PC-9 (cell line): ENCODE measurements around the gene SPATA1. TPM values are rescaled to one million over a fixed set of nuclear protein-coding genes. Genes with fewer than 3 reads are reported as not detected.

Source experiments
- BruUV-seq: library from RNA; stranded (reverse); fragments of 400-500 nt; replicated peaks from 2 replicates; lab custom pipeline; 2021; lab: Mats Ljungman, UMichigan
- CTCF ChIA-PET: fragments of 300-600 bp; sonication (Branson Sonifier 250); formaldehyde crosslinking; loops from one replicate; lab custom pipeline; 2022; ENCODE audit warnings: antibody characterized with exemption; lab: Charles Lee
- POLR2A ChIA-PET: fragments of 300-600 bp; sonication (Branson Sonifier 250); formaldehyde crosslinking; loops from one replicate; lab custom pipeline; 2022; ENCODE audit warnings: antibody characterized with exemption; ENCODE audit not compliant: unreplicated experiment; lab: Charles Lee
- DNase-seq, 2 experiments: peaks; one replicate each; pipeline versions ENCODE4 v3.0.0 to v3.0.0-alpha.2; 2015 to 2022; ENCODE audit warnings: mixed read lengths in 1 of 2
- H2AFZ ChIP-seq: fragments of 200-600 bp; sonication (generic); 2 replicates; pipeline ENCODE4 v1.8.1; 2017; ENCODE audit warnings: antibody characterized with exemption
- H3F3A ChIP-seq: fragments of 200-600 bp; sonication (generic); 2 replicates; pipeline ENCODE4 v1.8.1; 2017; ENCODE audit warnings: antibody characterized with exemption, mild to moderate bottlenecking, low read depth; ENCODE audit not compliant: insufficient read depth
- H3K27ac ChIP-seq: fragments of 200-600 bp; sonication (generic); 2 replicates; pipeline ENCODE4 v1.6.1; 2016; ENCODE audit warnings: mixed run types
- H3K27me3 ChIP-seq: fragments of 200-600 bp; sonication (generic); 2 replicates; pipeline ENCODE4 v1.6.1; 2016; ENCODE audit warnings: low read depth, mixed run types; ENCODE audit not compliant: insufficient read depth
- H3K36me3 ChIP-seq: fragments of 200-600 bp; sonication (generic); 2 replicates; pipeline ENCODE4 v1.6.1; 2016; ENCODE audit warnings: low read depth, mixed run types
- H3K4me1 ChIP-seq: fragments of 200-600 bp; sonication (generic); replicated peaks from 2 replicates; pipeline ENCODE4 v1.6.1; 2016; ENCODE audit warnings: mixed run types; ENCODE audit not compliant: insufficient read depth
- H3K4me2 ChIP-seq: fragments of 200-600 bp; sonication (generic); 2 replicates; pipeline ENCODE4 v1.6.1; 2017; ENCODE audit warnings: mixed run types
- H3K4me3 ChIP-seq: fragments of 200-600 bp; sonication (generic); 2 replicates; pipeline ENCODE4 v1.6.1; 2016; ENCODE audit warnings: mixed run types
- H3K79me2 ChIP-seq: fragments of 200-600 bp; sonication (generic); 2 replicates; pipeline ENCODE4 v1.6.1; 2017; ENCODE audit warnings: low read depth, mixed run types
- H3K9me2 ChIP-seq: fragments of 200-600 bp; sonication (generic); 2 replicates; pipeline ENCODE4 v1.8.1; 2017; ENCODE audit warnings: mild to moderate bottlenecking; ENCODE audit not compliant: insufficient read depth
- H3K9me3 ChIP-seq: fragments of 200-600 bp; sonication (generic); 2 replicates; pipeline ENCODE4 v1.8.1; 2016; ENCODE audit warnings: low read depth; ENCODE audit not compliant: insufficient read depth
- H4K20me1 ChIP-seq: fragments of 200-600 bp; sonication (generic); 2 replicates; pipeline ENCODE4 v1.8.1; 2017; ENCODE audit not compliant: insufficient read depth
- CTCF ChIP-seq: fragments of 200-600 bp; sonication (generic); conservative IDR thresholded peaks from 2 replicates; pipeline ENCODE4 v1.6.1; 2017; ENCODE audit warnings: mixed run types, antibody characterized with exemption, mild to moderate bottlenecking, moderate library complexity
- EZH2 ChIP-seq: fragments of 200-600 bp; sonication (generic); IDR thresholded peaks from 2 replicates; pipeline ENCODE4 v1.8.0; 2017; ENCODE audit warnings: antibody characterized with exemption, low read depth
- intact Hi-C: fragments of 100-400 bp; cut with micrococcal nuclease; formaldehyde crosslinking; loops from one replicate; pipeline ENCODE4 v1.10.0; 2022; ENCODE audit not compliant: unreplicated experiment
- total RNA-seq: library from RNA; stranded (reverse); gene quantifications from 2 replicates; pipeline ENCODE4 v1.2.3, GENCODE V29; 2021

SPATA1 gene
- total RNA-seq, 1 experiment from 2014 or later: 1.9 TPM

- H3K27ac ChIP-seq: peak overlapping the region; percentile 37
- no peaks in the 10 kb centered on the region for H3K79me2 ChIP-seq
These were observed 92.9 kb downstream of the SPATA1 start for GRCh38 chr1:84598846-84599741.

GRCh38 chr1:84600796-84601195 is 94.6 kb downstream of the SPATA1 start:
- BruUV-seq: no TSS peak

More at GRCh38 chr1:84598846-84599741, 92.9 kb downstream of the SPATA1 start:
- no peak for TF ChIP-seq EZH2
- TF ChIP-seq CTCF: no peak
- Histone ChIP-seq H3K9me2 (no peaks in the 10 kb centered on the region), H3F3A (peaks cover 26% of the 10 kb centered on the region), H3K4me3 (no peak overlapping the region), H3K27me3 (no peaks in the 10 kb centered on the region), H2AFZ (no peak overlapping the region), H3K4me2 (peak overlapping the region; percentile 33), H4K20me1 (no peaks in the 10 kb centered on the region), H3K9me3 (no peaks in the 10 kb centered on the region), H3K4me1 (peaks cover 31% of the 10 kb centered on the region), H3K36me3 (no peaks in the 10 kb centered on the region)
- DNase-seq: peak in 1 of 2 experiments; percentile 74
- intact Hi-C loops: no loop called here
- POLR2A ChIA-PET: no interaction called here
- BruUV-seq: no TSS peak
- CTCF ChIA-PET: no interaction called here

More at GRCh38 chr1:84600796-84601195, 94.6 kb downstream of the SPATA1 start:
- H4K20me1 ChIP-seq: no peaks in the 10 kb centered on the region
- TF ChIP-seq EZH2 (no peak), CTCF (no peak)
- peaks cover 8% of the 10 kb centered on the region; the same call in 1 of the 2 replicates for H3K9me3 ChIP-seq
- H3K4me2 ChIP-seq: no peak overlapping the region
- peaks cover 43% of the 10 kb centered on the region for H3K4me1 ChIP-seq
- H3K4me3 ChIP-seq: no peak overlapping the region
- H3K27me3 ChIP-seq: no peaks in the 10 kb centered on the region
- CTCF ChIA-PET: interaction anchor here (0.6 kb wide), 1 partner anchor 459 kb away, joined by 3 read pairs; no protein-coding TSS in a partner anchor
- H3K79me2 ChIP-seq: no peaks in the 10 kb centered on the region
- peaks cover 37% of the 10 kb centered on the region for H3F3A ChIP-seq
- no peak overlapping the region for H2AFZ ChIP-seq
- intact Hi-C loops: no loop called here
- POLR2A ChIA-PET: no interaction called here
- no peak for DNase-seq
- H3K27ac ChIP-seq: no peak overlapping the region
- H3K36me3 ChIP-seq: no peaks in the 10 kb centered on the region
- H3K9me2 ChIP-seq: no peaks in the 10 kb centered on the region
